Body of pancreas (tissue), 4 donors: ENCODE data around the gene MYO5B. TPM values are rescaled to one million over a fixed set of nuclear protein-coding genes. Genes with fewer than 3 reads are reported as not detected.

Source experiments
- ATAC-seq: fragments of 150-250 bp; one replicate; pipeline ENCODE4 v1.9.1; 2016
- DNase-seq, 4 donors: peaks; one replicate each; pipeline ENCODE4 v3.0.0-alpha.2; 2019
- H3K27ac ChIP-seq, 4 donors: fragments of 200-600 bp; sonication (generic); 1 replicate in 3 of 4; 2 replicates in 1 of 4; pipeline versions ENCODE4 v1.5.1 to v1.6.1; 2016 to 2019; ENCODE audit warnings: mild to moderate bottlenecking in 1 of 4, mixed read lengths in 1 of 4, moderate library complexity in 1 of 4
- H3K27me3 ChIP-seq, 2 donors: fragments of 200-600 bp; sonication (generic); one replicate each; pipeline ENCODE4 v1.6.0; 2016; ENCODE audit warnings: mild to moderate bottlenecking in 1 of 2
- H3K36me3 ChIP-seq, 2 donors: fragments of 200-600 bp; sonication (generic); replicated peaks in 1 of 2; 2 replicates each; pipeline ENCODE4 v1.5.1; 2016; ENCODE audit warnings: low read depth in 2 of 2; ENCODE audit not compliant: insufficient read depth in 1 of 2
- H3K4me1 ChIP-seq: fragments of 200-600 bp; sonication (generic); one replicate; pipeline ENCODE4 v1.6.0; 2016
- H3K4me3 ChIP-seq, 2 donors: fragments of 200-600 bp; sonication (generic); 1 replicate in 1 of 2; 2 replicates in 1 of 2; pipeline ENCODE4 v1.5.1; 2016 to 2019
- H3K9me3 ChIP-seq, 3 donors: fragments of 200-600 bp; sonication (generic); 1 replicate in 2 of 3; 2 replicates in 1 of 3; pipeline ENCODE4 v1.5.1; 2016
- CTCF ChIP-seq, 7 experiments: fragments of 450-650 bp in 4 of 7; fragments of 200-600 bp in 3 of 7; sonication (generic) in 3 of 7; IDR thresholded peaks; one replicate each; pipeline ENCODE4 v1.5.1; 2016 to 2019; ENCODE audit warnings: antibody characterized with exemption in 7 of 7
- POLR2A ChIP-seq, 3 donors: fragments of 450-650 bp; IDR thresholded peaks; one replicate each; pipeline ENCODE4 v1.6.1; 2016; ENCODE audit warnings: antibody characterized with exemption in 3 of 3, mild to moderate bottlenecking in 2 of 3
- WGBS, 2 donors: methylation state at CpG; one replicate each; pipeline ENCODE4 v1.1.5; 2017; 5-methylcytosine and 5-hydroxymethylcytosine counted together
- intact Hi-C: fragments of 100-400 bp; cut with DNase I; formaldehyde crosslinking; loops from one replicate; pipeline ENCODE4 v1.15.1; 2023
- total RNA-seq, 2 donors: library from RNA; depleted of rRNA; stranded (reverse); fragments of >200 nt; gene quantifications; one replicate each; pipeline ENCODE4 v1.1.0, GENCODE V29; 2016

Gene MYO5B
- total RNA-seq, 2 donors from 2014 or later = 17.1 to 18.2 TPM

DNA sequence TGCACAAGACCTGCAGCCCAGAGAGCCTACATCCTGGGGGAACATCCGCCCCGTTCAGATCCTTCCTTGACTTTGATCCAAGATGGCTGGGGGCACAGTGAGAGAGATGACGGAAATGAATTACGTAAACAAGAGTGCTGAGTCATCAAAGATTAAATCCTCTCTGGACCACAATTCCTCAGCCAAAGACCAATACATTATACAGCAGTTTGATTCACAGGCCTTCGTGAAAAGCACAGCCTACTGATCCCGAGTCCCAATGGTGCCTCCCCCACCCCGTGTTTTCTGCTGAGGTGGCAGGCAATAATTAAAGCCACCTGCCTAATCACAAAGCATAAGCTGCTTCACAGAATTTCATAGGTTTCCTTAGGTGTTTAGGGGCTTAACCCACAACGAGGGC is 43.0 kb downstream of the MYO5B start:
- Histone ChIP-seq H3K4me3 (no peak overlapping the region), H3K27ac (no peak overlapping the region), H3K4me1 (no peaks in the 10 kb centered on the region), H3K9me3 (no peaks in the 10 kb centered on the region), H3K27me3 (no peaks in the 10 kb centered on the region), H3K36me3 (no peaks in the 10 kb centered on the region)
- DNase-seq (no peak), ATAC-seq (no peak)
- intact Hi-C loops = no loop called here
- 76 to 85% methylated on average over 8 of the region's 8 CpGs for WGBS, 2 donors
- no peak for TF ChIP-seq POLR2A (IDR thresholded peaks at IDR 0.05)
- no peak for TF ChIP-seq CTCF (IDR thresholded peaks at IDR 0.05)

GRCh38 chr18:50144540-50144939 is 50.4 kb downstream of the MYO5B start:
- Histone ChIP-seq H3K36me3 (no peaks in the 10 kb centered on the region), H3K9me3 (no peaks in the 10 kb centered on the region), H3K4me3 (no peak overlapping the region), H3K27ac (no peak overlapping the region), H3K4me1 (peaks cover 17% of the 10 kb centered on the region), H3K27me3 (no peaks in the 10 kb centered on the region)
- DNase-seq (no peak), ATAC-seq (no peak)
- intact Hi-C loops = no loop called here
- TF ChIP-seq CTCF (IDR thresholded peaks at IDR 0.05) = no peak
- TF ChIP-seq POLR2A (IDR thresholded peaks at IDR 0.05) = no peak

DNA sequence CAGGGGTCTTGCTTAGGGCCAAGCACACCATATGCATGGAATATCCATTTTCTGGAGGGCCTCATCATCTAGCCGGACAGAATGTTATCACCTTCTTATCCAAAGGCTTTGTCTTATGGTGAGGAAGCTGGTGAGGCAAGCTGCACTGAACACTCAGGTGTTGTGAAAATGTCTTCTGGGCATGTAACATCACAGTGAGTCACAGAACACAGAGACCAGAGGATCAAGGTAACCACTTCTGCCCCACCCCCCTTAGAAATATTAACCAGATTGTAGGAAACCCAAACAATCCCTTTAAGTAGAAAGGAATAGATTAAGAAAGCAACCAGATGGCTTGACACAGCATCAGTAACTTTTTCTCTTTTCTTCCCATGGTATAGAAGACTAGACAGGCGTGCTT is 51.1 kb downstream of the MYO5B start:
- H3K9me3 ChIP-seq = no peaks in the 10 kb centered on the region
- no peak overlapping the region for H3K4me3 ChIP-seq
- H3K27ac ChIP-seq = no peak overlapping the region
- peaks cover 17% of the 10 kb centered on the region for H3K4me1 ChIP-seq
- peak in 1 of 4 donors; percentile 25 for DNase-seq
- TF ChIP-seq CTCF (IDR thresholded peaks at IDR 0.05) (no peak), POLR2A (IDR thresholded peaks at IDR 0.05) (no peak)
- WGBS, 2 donors = 90 to 100% methylated on average over 2 of the region's 2 CpGs
- no peaks in the 10 kb centered on the region for H3K27me3 ChIP-seq
- ATAC-seq = no peak
- no peaks in the 10 kb centered on the region for H3K36me3 ChIP-seq
- intact Hi-C loops = no loop called here

GRCh38 chr18:50143294-50143693 is 51.7 kb downstream of the MYO5B start:
- 90 to 93% methylated on average over 3 of the region's 3 CpGs for WGBS, 2 donors
- Histone ChIP-seq H3K4me3 (no peak overlapping the region), H3K27me3 (no peaks in the 10 kb centered on the region), H3K9me3 (no peaks in the 10 kb centered on the region), H3K27ac (no peak overlapping the region), H3K4me1 (peaks cover 17% of the 10 kb centered on the region), H3K36me3 (no peaks in the 10 kb centered on the region)
- intact Hi-C loops = no loop called here
- ATAC-seq (no peak), DNase-seq (no peak)
- TF ChIP-seq CTCF (IDR thresholded peaks at IDR 0.05) (no peak), POLR2A (IDR thresholded peaks at IDR 0.05) (no peak)

GRCh38 chr18:50142441-50143120 is 52.4 kb downstream of the MYO5B start:
- Histone ChIP-seq H3K27me3 (no peaks in the 10 kb centered on the region), H3K9me3 (no peaks in the 10 kb centered on the region), H3K27ac (no peak overlapping the region), H3K4me1 (peaks cover 17% of the 10 kb centered on the region), H3K36me3 (no peaks in the 10 kb centered on the region), H3K4me3 (no peak overlapping the region)
- ATAC-seq (no peak), DNase-seq (no peak)
- intact Hi-C loops = no loop called here
- TF ChIP-seq POLR2A (IDR thresholded peaks at IDR 0.05) (no peak), CTCF (IDR thresholded peaks at IDR 0.05) (no peak)
- 66 to 69% methylated on average over 6 of the region's 6 CpGs for WGBS, 2 donors
